Cardiac septum (tissue), 1 donor: ENCODE data around the gene TAF4. TPM values are rescaled to one million over a fixed set of nuclear protein-coding genes. Genes with fewer than 3 reads are reported as not detected.
"Not testable (repeated sequence)": the region's sequence is repeated elsewhere in the genome, so short reads cannot be mapped to it uniquely, and the experiment has no call there.

Experiments
- DNase-seq: peaks from one replicate; pipeline ENCODE4 v3.0.0-alpha.2; 2020; ENCODE audit warnings: low spot score
- intact Hi-C: fragments of 100-400 bp; cut with DNase I; formaldehyde crosslinking; loops from one replicate; pipeline ENCODE4 v1.14.0; 2022
- total RNA-seq: library from RNA; stranded (reverse); fragmentation: NEBNext Ultra II Directional; extraction: Animal tissue kit (Norgen Biotek cat#: 25700); gene quantifications from one replicate; pipeline ENCODE4 v1.2.1, GENCODE V29; 2021
- donor health status: DM: no; HTN: no; CAD: no.

The TAF4 gene
- total RNA-seq, 1 donor from 2014 or later = 13.6 TPM

DNA sequence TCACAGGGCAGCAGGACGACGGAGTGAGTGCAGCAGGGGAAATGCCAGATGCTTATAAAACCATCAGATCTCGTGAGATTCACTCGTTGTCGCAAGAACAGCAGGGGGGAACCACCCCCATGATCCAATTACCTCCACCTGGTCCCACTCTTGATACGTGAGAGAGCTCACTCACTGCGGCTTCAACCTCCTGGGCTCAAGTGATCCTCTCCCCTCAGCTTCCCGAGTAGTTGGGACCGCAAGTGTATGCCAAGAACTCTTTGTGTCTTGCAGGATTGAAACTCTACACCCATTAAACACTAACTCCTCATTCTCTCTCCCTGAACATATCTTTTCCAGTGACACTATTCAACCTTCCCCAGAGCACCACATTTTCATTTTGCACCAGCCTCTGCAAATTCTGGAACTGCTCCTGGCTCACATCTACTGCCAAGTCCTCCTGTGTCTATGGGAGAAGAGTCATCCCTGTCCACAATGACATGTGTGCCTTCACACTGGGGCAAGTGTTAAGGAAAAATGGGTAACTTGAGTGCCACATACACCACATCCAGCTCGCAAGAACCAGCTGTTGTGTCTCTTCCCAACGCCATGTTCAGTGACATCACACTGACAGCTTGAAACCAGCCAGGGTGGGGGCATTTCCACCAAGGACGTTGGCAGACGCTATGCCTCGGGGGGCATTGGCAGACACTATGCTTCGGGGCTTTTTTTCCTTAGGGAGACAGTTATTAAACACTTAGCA, 14.7 kb upstream of the TAF4 start:
- intact Hi-C loops = no loop called here
- DNase-seq = no peak

GRCh38 chr20:62079166-62079565, 13.5 kb upstream of the TAF4 start:
- intact Hi-C loops = no loop called here
- no peak for DNase-seq

DNA sequence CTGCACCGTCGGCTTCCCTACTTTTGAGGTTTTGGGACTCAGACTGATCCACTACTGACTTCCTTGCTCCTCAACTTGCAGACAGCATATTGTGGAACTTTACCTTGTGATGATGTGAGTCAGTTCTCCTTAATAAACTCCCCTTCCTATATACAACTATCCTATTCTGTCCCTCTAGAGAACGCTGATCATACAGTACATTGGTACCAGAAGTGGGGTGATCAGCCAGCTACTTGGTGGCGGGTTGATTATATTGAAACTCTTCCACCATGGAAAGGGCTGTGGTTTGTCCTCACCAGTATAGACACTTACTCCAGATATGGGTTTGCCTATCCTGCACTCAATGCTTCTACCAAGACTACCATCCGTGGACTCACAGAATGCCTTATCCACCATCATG, 7.6 kb upstream of the TAF4 start:
- no peak for DNase-seq
- intact Hi-C loops = no loop called here

- DNase-seq, intact Hi-C loops: not testable (repeated sequence)
These were observed 6.2 kb upstream of the TAF4 start for GRCh38 chr20:62071669-62072430.

GRCh38 chr20:62069741-62070216, 4.1 kb upstream of the TAF4 start:
- intact Hi-C loops = no loop called here
- DNase-seq = no peak

- intact Hi-C loops = no loop called here
- no peak for DNase-seq
These were observed 3.3 kb upstream of the TAF4 start for GRCh38 chr20:62068997-62069396.

DNA sequence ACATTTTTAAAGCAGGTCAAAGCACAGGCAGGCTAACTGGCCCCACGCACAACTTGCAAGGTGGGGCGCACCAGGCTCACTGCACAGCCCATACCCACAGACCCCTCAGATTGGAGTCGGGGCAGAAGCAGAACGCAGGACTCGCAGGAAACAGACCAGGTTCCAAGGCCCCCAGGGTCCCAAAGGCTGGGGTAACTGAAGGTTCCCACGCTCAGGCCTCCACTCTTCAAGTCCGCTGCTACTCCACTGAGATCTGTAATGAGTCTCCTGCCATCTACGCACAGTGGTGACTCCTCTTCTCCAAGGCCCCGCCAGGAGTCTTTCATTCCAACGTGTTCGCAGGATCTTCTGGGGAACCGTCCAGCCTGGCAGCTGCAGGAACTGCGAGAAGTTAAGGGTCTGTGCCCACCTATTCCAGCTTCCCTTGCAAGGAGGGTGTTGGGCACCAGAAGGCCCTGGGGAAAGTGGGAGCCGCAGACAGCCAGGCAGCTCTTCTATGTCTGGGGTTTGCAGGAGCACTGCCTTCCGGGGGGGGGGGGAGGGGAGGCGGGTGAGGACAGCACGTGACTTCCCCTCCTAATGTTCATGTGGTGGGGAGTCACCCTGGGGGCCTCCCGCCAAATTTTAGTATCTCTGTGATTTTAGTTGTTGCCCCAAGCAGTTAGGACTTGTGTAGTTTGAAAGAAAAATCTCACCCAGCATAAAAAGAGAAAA, 2.0 kb upstream of the TAF4 start:
- intact Hi-C loops = loop anchor here (2.0 kb wide), 1 partner anchor 55 kb away; the partner anchor contains the start of gene LSM14B
- DNase-seq = no peak

DNA sequence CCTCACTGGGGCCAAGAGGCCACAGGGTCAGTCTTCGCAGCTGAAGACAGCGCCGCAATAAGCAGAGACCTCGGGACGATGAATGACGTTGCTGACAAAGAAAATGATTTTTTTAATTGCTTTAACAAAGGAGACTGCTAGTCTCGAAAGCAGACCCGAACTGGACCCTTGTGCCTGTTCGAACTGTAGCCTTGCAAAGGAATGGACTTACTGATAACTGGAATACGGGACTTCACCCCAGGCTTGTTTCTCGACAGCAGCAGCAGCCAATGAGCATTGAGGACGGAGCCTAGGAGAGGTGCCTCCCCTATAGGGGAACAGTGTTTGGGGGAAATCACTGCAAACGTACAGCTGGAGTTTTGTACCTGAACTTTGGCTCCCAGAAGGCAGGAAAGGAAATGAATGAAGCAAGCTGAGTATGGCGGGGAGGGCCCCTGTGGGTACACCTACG, 1.3 kb upstream of the TAF4 start:
- DNase-seq = no peak
- intact Hi-C loops = loop anchor here (2.0 kb wide), 1 partner anchor 56 kb away; the partner anchor contains the start of gene LSM14B

DNA sequence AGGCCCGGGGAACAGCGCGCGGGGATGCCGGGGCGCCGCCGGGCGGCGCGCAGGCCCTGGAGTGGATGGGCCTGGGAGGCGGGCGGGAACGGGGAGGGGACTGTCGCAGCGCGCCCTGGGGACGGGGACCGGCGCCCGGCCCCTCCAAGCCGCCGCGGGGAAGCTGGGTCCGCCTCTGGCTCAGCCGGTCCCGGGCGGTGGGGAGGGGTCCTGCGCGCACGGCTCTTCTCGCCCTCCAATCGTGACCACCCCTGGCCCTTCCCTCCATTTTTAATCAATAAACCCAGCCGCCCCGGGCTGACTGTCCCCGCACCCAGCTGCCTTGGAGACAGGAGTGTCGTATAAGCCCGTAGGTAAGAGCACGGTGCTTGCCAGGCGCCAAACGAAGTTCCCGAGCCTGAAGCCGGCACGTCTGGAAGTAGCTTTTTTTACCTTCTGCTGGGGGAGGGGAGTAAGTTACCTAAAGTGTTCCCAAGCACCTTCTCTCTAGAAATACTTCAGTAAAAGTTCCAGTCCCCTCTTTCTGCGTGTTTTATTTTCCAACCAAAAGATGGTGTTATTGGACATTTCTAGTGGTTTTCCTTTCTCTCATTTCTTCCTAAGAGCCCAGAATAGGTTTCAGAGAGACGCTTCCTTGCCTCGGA, 780 bp upstream of the TAF4 start:
- intact Hi-C loops = loop anchor here (2.0 kb wide), 1 partner anchor 56 kb away; the partner anchor contains the start of gene LSM14B
- DNase-seq = no peak

DNA sequence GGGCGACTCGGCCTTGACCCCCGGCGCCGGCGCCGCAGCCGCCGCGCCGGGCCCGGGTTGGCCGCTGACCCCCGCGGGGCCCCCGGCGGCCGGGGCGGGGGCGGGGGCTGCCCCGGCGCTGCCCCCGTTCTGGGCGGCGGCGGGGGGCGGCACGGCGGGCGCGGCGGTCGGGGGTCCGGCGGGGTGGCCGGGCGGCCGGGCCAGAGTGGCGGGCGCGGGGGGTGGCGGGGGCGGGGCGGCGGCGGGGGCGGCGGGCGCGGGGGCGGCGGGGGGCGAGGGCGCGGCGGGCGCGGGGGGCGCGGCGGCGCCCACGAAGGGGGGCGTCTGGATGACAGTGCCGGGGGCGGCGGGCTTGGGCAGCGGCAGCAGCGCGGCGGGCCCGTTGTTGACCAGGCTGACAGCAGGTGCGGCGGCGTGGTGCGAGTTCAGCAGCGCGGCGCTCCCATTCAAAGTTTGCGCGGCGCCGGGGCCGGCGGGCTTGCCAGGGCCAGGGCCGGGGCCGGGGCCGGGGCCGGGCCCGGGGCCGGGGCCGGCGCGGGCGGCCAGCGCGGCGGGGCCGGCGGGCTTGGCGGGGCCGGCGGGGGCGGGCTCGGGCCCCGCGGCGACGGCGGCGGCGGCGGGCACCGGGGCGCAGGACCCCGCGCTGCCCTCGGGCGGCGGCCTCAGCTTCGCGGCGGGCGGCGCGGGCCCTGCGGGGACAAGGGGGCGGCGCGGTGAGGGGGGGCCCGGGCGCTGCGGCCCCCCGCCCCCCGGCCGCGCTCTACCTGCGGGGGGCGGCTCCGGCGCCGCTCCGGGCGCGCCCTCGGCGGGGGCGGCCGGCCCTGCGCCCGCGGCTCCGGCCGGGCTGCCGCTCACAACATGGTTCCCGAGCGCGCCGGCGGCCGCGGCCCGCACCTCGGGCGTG, 659 bp downstream of the TAF4 start:
- intact Hi-C loops = loop anchor here (5.0 kb wide), 2 partner anchors 43 to 77 kb away; partner anchors contain the start of genes PSMA7 and SS18L1
- no peak for DNase-seq

DNA sequence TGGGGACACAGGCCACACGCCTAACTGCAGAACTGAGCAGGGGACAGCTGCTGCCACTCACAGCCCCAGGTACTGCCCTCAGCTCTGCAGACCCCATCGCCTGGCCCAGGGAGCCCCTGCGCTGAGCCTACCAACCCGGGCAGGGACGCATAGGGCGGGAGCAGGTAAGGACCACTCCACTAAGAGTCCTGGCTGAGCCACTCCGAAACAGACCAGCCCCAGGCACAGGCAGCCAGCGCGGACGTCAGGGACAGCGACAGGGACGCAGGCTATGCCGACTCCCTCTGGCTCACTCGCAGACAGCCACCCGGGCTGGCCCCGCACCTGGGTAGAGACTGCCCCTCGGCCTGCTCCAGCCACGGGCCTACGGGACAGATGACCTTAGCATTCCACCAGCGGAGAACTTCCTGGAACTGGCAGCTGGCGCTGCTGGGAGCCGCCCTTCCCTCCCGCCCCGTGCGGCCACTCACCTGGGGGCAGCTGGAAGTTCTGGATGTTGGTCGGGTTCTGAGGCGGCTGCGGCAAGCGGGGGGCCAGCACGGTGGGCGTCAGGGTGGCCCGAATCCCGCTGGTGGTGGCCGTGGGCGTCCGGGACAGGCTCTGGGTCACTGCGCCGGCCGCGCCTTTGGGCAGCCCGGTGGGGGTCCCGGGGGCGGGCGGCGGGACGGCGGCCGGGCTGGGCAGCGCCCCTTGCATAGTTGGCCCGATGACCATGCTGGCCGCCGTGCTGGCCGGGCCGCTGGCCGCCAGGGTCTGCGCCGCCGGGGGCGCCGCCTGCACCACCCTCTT, 1.5 kb downstream of the TAF4 start:
- intact Hi-C loops = loop anchor here (5.0 kb wide), 2 partner anchors 42 to 78 kb away; partner anchors contain the start of genes PSMA7 and SS18L1
- no peak for DNase-seq

GRCh38 chr20:62063315-62063980, 2.2 kb downstream of the TAF4 start:
- intact Hi-C loops = loop anchor here (5.0 kb wide), 2 partner anchors 41 to 79 kb away; partner anchors contain the start of genes PSMA7 and SS18L1
- no peak for DNase-seq

DNA sequence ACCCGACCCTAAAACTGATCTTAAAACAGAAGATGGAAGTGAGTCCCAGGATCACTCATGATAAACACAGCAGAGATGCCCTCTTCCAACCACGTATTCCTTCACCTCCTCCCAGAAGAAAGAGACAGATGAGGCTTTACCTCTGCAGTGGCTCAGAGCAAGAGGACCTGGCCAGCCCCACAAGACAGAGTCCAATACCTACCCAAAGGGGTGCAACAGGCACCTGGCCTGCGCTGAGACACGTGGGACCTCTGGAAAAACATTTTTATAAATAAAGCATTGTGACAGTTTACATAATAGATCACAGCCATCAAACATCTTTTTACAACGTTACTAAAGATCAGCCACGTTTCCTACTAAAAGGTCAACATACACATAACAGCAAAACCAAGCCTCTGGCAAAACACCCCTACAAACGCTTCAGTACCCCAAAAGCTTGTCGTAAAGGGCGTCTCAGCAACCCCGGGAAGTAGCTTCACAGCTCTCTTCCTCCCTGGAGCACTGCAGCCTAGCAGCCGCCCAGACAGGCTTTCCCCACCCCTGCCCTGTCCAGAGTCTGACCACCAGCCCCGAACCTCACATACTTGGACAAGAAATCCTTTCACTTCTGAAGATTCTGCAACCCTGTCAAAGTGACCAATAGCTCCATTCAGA, 2.9 kb downstream of the TAF4 start:
- no peak for DNase-seq
- intact Hi-C loops = loop anchor here (5.0 kb wide), 2 partner anchors 40 to 80 kb away; partner anchors contain the start of genes PSMA7 and SS18L1

GRCh38 chr20:62061851-62062423, 3.7 kb downstream of the TAF4 start:
- intact Hi-C loops = loop anchor here (5.0 kb wide), 2 partner anchors 40 to 80 kb away; partner anchors contain the start of genes PSMA7 and SS18L1

DNA sequence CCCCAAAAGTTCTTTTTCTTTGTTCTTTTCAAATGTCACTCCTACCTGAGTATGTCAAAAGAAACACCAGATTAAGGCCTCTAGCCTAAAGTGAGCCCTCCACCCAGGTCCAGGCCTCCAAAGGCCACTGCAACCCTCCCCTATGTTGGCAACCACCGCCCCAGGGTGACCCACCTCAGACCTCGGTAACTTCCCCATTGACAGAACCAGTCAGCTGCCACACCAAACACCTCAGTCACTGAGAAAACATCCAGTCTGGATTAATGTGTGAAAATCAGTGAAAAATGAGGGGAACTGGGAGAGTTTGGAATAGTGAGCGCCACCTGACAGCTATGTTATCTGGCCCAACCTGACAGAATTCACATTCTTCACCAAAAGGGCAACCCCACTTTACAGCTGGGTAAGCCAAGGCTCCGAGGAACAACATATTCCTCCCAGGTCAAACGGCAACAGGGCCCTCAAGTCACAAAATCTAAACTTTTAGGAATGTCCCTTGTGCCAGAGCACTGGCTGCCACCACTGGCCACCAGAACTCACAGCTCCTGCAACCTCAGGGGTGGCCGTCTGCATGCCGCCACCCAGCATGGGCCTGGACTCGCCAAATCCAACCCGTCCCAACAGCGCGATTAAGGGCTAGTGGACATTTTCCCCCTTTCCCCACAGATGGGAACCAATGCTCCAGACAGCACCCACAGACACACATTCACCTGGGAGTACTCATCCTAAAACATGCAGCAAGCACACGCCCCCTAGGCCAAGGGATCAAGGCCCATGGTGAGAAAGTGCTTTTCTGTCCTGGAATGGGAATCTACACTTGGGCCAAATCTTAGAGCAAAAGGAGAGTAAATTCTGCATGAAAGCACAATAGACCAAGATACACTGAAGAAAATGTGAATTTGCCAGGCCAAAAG, 4.8 kb downstream of the TAF4 start:
- no peak for DNase-seq
- intact Hi-C loops = loop anchor here (5.0 kb wide), 2 partner anchors 39 to 81 kb away; partner anchors contain the start of genes PSMA7 and SS18L1

More at GRCh38 chr20:62061851-62062423, 3.7 kb downstream of the TAF4 start:
- no peak for DNase-seq
